GM12878 (cell line): ENCODE data around the gene ABHD2. TPM values are rescaled to one million over a fixed set of nuclear protein-coding genes. Genes with fewer than 3 reads are reported as not detected.

Experiments
- ATAC-seq: fragments of 200-7000 bp; cut with Tn5 transposase; 3 replicates; pipeline ENCODE4 v1.9.1; 2020; ENCODE audit warnings: mild to moderate bottlenecking, moderate library complexity
- BruUV-seq: library from RNA; stranded (reverse); fragments of 400-500 nt; replicated peaks from 2 replicates; lab custom pipeline; 2021; lab: Mats Ljungman, UMichigan
- CTCF ChIA-PET: fragments of 300-600 bp; sonication (Branson Sonifier 250); formaldehyde crosslinking; extraction: SDS; loops from one replicate; lab custom pipeline; 2021; ENCODE audit warnings: inconsistent platforms; lab: Yijun Ruan, JAX
- POLR2A ChIA-PET: fragments of 350-600 bp; formaldehyde crosslinking; extraction: SDS; loops from one replicate; lab custom pipeline; 2021; ENCODE audit warnings: inconsistent platforms; lab: Charles Lee
- RAD21 ChIA-PET: fragments of 300-600 bp; sonication (Branson Sonifier 250); formaldehyde crosslinking; loops from one replicate; lab custom pipeline; 2023; ENCODE audit warnings: antibody characterized with exemption; ENCODE audit not compliant: unreplicated experiment; lab: Charles Lee
- SMC1A ChIA-PET: fragments of 300-600 bp; sonication (Branson Sonifier 250); formaldehyde crosslinking; loops from one replicate; lab custom pipeline; 2023; ENCODE audit not compliant: unreplicated experiment, uncharacterized antibody; lab: Charles Lee
- DNase-seq: peaks from one replicate; pipeline ENCODE4 v3.0.0-alpha.2; 2011; ENCODE audit warnings: low read depth, low spot score
- FAIRE-seq: peaks from 3 replicates; lab custom pipeline; 2011; peaks lifted over from hg19 to GRCh38; lab: Jason Lieb, UNC
- H2AFZ ChIP-seq: 2 replicates; pipeline ENCODE4 v1.6.0; 2011; ENCODE audit warnings: low read depth, low read length, control low read depth; ENCODE audit not compliant: control insufficient read depth
- H3K27ac ChIP-seq: 2 replicates; pipeline ENCODE4 v1.5.1; 2011; ENCODE audit warnings: control low read depth; ENCODE audit not compliant: control insufficient read depth, insufficient read depth
- H3K27me3 ChIP-seq, 2 experiments: replicated peaks in 1 of 2; 2 replicates each; pipeline versions ENCODE4 v1.6.0 to v1.6.1; 2011; ENCODE audit warnings: low read length in 1 of 2; ENCODE audit not compliant: control insufficient read depth in 2 of 2, insufficient read depth in 2 of 2
- H3K36me3 ChIP-seq, 2 experiments: 2 replicates each; pipeline ENCODE4 v1.5.1; 2011; ENCODE audit warnings: low read length in 1 of 2; ENCODE audit not compliant: control insufficient read depth in 2 of 2, insufficient read depth in 2 of 2
- H3K4me1 ChIP-seq: 2 replicates; pipeline ENCODE4 v1.6.1; 2011; ENCODE audit warnings: mild to moderate bottlenecking, low read length, moderate library complexity, mixed read lengths; ENCODE audit not compliant: control insufficient read depth, insufficient read depth
- H3K4me2 ChIP-seq: 2 replicates; pipeline ENCODE4 v1.6.0; 2011; ENCODE audit warnings: control low read depth; ENCODE audit not compliant: control insufficient read depth, insufficient read depth
- H3K4me3 ChIP-seq: fragments of 200-600 bp; sonication (generic); 2 replicates; pipeline ENCODE4 v1.5.1; 2016
- H3K79me2 ChIP-seq: 2 replicates; pipeline ENCODE4 v1.6.0; 2011; ENCODE audit warnings: low read length; ENCODE audit not compliant: control insufficient read depth, insufficient read depth
- H3K9ac ChIP-seq: 2 replicates; pipeline ENCODE4 v1.8.0; 2011; ENCODE audit warnings: low read length, control low read depth, mixed read lengths; ENCODE audit not compliant: control insufficient read depth, insufficient read depth
- H3K9me3 ChIP-seq: replicated peaks from 3 replicates; pipeline ENCODE4 v1.5.1; 2011; ENCODE audit warnings: mild to moderate bottlenecking, low read length; ENCODE audit not compliant: control insufficient read depth, insufficient read depth
- H4K20me1 ChIP-seq: 2 replicates; pipeline ENCODE4 v1.6.0; 2011; ENCODE audit not compliant: control insufficient read depth, insufficient read depth
- BCL11A ChIP-seq: IDR thresholded peaks from 2 replicates; pipeline ENCODE4 v1.6.1; 2011; ENCODE audit warnings: low read depth, low read length
- CBX5 ChIP-seq: sonication (generic); IDR thresholded peaks from 2 replicates; pipeline ENCODE4 v1.6.1; 2016; ENCODE audit warnings: low read depth, moderate library complexity, mild to moderate bottlenecking, inconsistent platforms
- CUX1 ChIP-seq: IDR thresholded peaks from 2 replicates; pipeline ENCODE4 v1.6.1; 2012; ENCODE audit warnings: improper control_type of control experiment, low read depth, low read length; ENCODE audit not compliant: insufficient replicate concordance
- HCFC1 ChIP-seq: fragments of 150-350 bp; IDR thresholded peaks from 2 replicates; pipeline ENCODE4 v1.6.1; 2014; ENCODE audit warnings: low read length
- HSF1 ChIP-seq: fragments of 150-350 bp; IDR thresholded peaks from 2 replicates; pipeline ENCODE4 v1.6.1; 2014; ENCODE audit warnings: mild to moderate bottlenecking, low read depth, low read length
- IKZF1 ChIP-seq: fragments of 450-650 bp; conservative IDR thresholded peaks from 2 replicates; pipeline ENCODE4 v1.6.1; 2017; ENCODE audit warnings: antibody characterized with exemption, mild to moderate bottlenecking
- MYB ChIP-seq: fragments of 150-350 bp; IDR thresholded peaks from 2 replicates; pipeline ENCODE4 v1.6.1; 2014; ENCODE audit warnings: mild to moderate bottlenecking, low read depth, low read length, borderline replicate concordance
- NFIC ChIP-seq: IDR thresholded peaks from 2 replicates; pipeline ENCODE4 v1.6.1; 2012; ENCODE audit warnings: low read depth, mild to moderate bottlenecking, inconsistent platforms, low read length, moderate library complexity
- PAX8 ChIP-seq: fragments of 450-650 bp; IDR thresholded peaks from 2 replicates; pipeline ENCODE4 v1.6.1; 2017; ENCODE audit warnings: mild to moderate bottlenecking, moderate library complexity
- TCF7 ChIP-seq: IDR thresholded peaks from 2 replicates; pipeline ENCODE4 v1.6.1; 2014; ENCODE audit warnings: antibody characterized with exemption, borderline replicate concordance
- ZBTB11 ChIP-seq: fragments of 450-650 bp; formaldehyde crosslinking; IDR thresholded peaks from 2 replicates; pipeline ENCODE4 v1.5.0; 2022; ENCODE audit warnings: mild to moderate bottlenecking, missing genetic modification characterization
- WGBS: methylation state at CpG from one replicate; pipeline ENCODE4 v1.1.6; 2016; ENCODE audit warnings: low lambda C conversion rate; ENCODE audit not compliant: insufficient replicate concordance, insufficient coverage; ENCODE audit errors: missing lambda C conversion rate; 5-methylcytosine and 5-hydroxymethylcytosine counted together
- in situ Hi-C: fragments of 300-500 bp; cut with MboI; formaldehyde crosslinking; loops from 9 replicates; pipeline ENCODE4 v1.14.3; 2018; ENCODE audit warnings: mixed read lengths
- intact Hi-C: fragments of 100-400 bp; cut with micrococcal nuclease; formaldehyde crosslinking; loops from one replicate; pipeline ENCODE4 v1.14.2; 2022; ENCODE audit not compliant: unreplicated experiment
- polyA plus RNA-seq, 11 experiments: library from polyadenylated mRNA; depleted of rRNA in 4 of 11; unstranded in 6 of 11; stranded (reverse) in 5 of 11; fragments of >200 nt; fragmentation: Nextera tagmentation in 4 of 11; fragmentation: Illumina TruSeq in 1 of 11; extraction: Ambion mirVana in 4 of 11; extraction: Trizol in 1 of 11; gene quantifications; 1 replicate in 1 of 11; 2 replicates in 10 of 11; pipeline versions ENCODE4 v1.2.1 to v1.2.3, GENCODE V29; 2011 to 2016; ENCODE audit warnings: inconsistent platforms in 2 of 11, missing spikeins in 2 of 11, low read depth in 1 of 11
- total RNA-seq, 4 experiments: library from RNA; depleted of rRNA in 3 of 4; stranded (reverse); fragments of >200 nt in 3 of 4; fragmentation: Illumina TruSeq in 1 of 4; extraction: Trizol in 1 of 4; gene quantifications; 2 replicates each; pipeline versions ENCODE4 v1.2.1 to v1.2.3, GENCODE V29; 2013 to 2021

The ABHD2 gene
- total and polyA plus RNA-seq, 10 of the 15 experiments (the other 5 are each of a cell fraction or from before 2014, with no cell fraction given) = 1.2 to 33.6 (median 20.4) TPM

GRCh38 chr15:89078851-89079810 is 9.1 kb upstream of the ABHD2 start (continued):
- TF ChIP-seq ZBTB11 (CRISPR knock-in tag) (no peak), TCF7 (no peak)

GRCh38 chr15:89081878-89082277 is 6.4 kb upstream of the ABHD2 start:
- TF ChIP-seq MYB = no peak
- no peak for TF ChIP-seq CUX1
- TF ChIP-seq IKZF1 = no peak
- TF ChIP-seq HCFC1 = no peak
- TF ChIP-seq CBX5 = no peak
- no peak for TF ChIP-seq BCL11A
- no peak for TF ChIP-seq NFIC
- no peak for TF ChIP-seq HSF1
- no peak for TF ChIP-seq PAX8
- ATAC-seq = no peak
- H3K4me2 ChIP-seq = no peak overlapping the region
- H3K36me3 ChIP-seq = no peaks in the 10 kb centered on the region
- intact Hi-C loops = no loop called here
- no peak for DNase-seq
- no peak for FAIRE-seq
- CTCF ChIA-PET = no interaction called here
- H2AFZ ChIP-seq = no peak overlapping the region
- no peak overlapping the region for H3K27ac ChIP-seq
- 100% methylated on average over 1 of the region's 1 CpG for WGBS
- no peak overlapping the region for H3K4me3 ChIP-seq
- POLR2A ChIA-PET = no interaction called here
- H3K4me1 ChIP-seq = no peaks in the 10 kb centered on the region
- H3K9ac ChIP-seq = no peak overlapping the region
- H3K9me3 ChIP-seq = no peaks in the 10 kb centered on the region
- no TSS peak for BruUV-seq
- H4K20me1 ChIP-seq = no peaks in the 10 kb centered on the region
- in situ Hi-C loops = no loop called here
- no peaks in the 10 kb centered on the region for H3K79me2 ChIP-seq
- SMC1A ChIA-PET = no interaction called here
- H3K27me3 ChIP-seq = no peaks in the 10 kb centered on the region
- RAD21 ChIA-PET = no interaction called here
